A549 (cell line): ENCODE data around the gene PXDN. TPM values are rescaled to one million over a fixed set of nuclear protein-coding genes. Genes with fewer than 3 reads are reported as not detected.
"Not testable (repeated sequence)": the region's sequence is repeated elsewhere in the genome, so short reads cannot be mapped to it uniquely, and the experiment has no call there.

Source experiments
- ATAC-seq, 2 experiments: fragments of 200-7000 bp in 1 of 2; fragments of >200 bp in 1 of 2; cut with Nextera tagmentation in 1 of 2; cut with Tn5 transposase in 1 of 2; 3 replicates each; pipeline versions ENCODE4 v1.8.0 to v1.9.1; 2018 to 2020; ENCODE audit warnings: mild to moderate bottlenecking in 1 of 2, moderate library complexity in 1 of 2
- CTCF ChIA-PET: fragments of 300-600 bp; sonication (Branson Sonifier 250); formaldehyde crosslinking; extraction: SDS; loops from one replicate; lab custom pipeline; 2021; ENCODE audit warnings: antibody characterized with exemption, inconsistent platforms; lab: Yijun Ruan, JAX
- POLR2A ChIA-PET: fragments of 350-600 bp; formaldehyde crosslinking; extraction: SDS; loops from one replicate; lab custom pipeline; 2021; ENCODE audit warnings: antibody characterized with exemption, inconsistent platforms; lab: Yijun Ruan, JAX
- DNase-seq, 2 experiments: peaks; one replicate each; pipeline versions ENCODE4 v3.0.0 to v3.0.0-alpha.2; 2011 to 2016; ENCODE audit warnings: low read depth in 1 of 2, low spot score in 1 of 2
- FAIRE-seq: peaks from 2 replicates; lab custom pipeline; 2011; peaks lifted over from hg19 to GRCh38; lab: Jason Lieb, UNC
- H3K27ac ChIP-seq, 2 experiments: fragments of >200 bp; sonication (Bioruptor Twin); formaldehyde crosslinking; 3 replicates each; pipeline ENCODE4 v1.5.1; 2016 to 2017
- H3K4me1 ChIP-seq: fragments of >200 bp; sonication (Bioruptor Twin); formaldehyde crosslinking; 3 replicates; pipeline ENCODE4 v1.6.1; 2016
- H3K4me2 ChIP-seq: fragments of >200 bp; sonication (Bioruptor Twin); formaldehyde crosslinking; 3 replicates; pipeline ENCODE4 v1.6.1; 2016
- H3K4me3 ChIP-seq: fragments of >200 bp; sonication (Bioruptor Twin); formaldehyde crosslinking; 3 replicates; pipeline ENCODE4 v1.5.1; 2016
- H3K9me3 ChIP-seq: fragments of >200 bp; sonication (Bioruptor Twin); formaldehyde crosslinking; 3 replicates; pipeline ENCODE4 v1.6.1; 2016
- BCL3 ChIP-seq: fragments of >200 bp; sonication (Bioruptor Twin); formaldehyde crosslinking; IDR thresholded peaks from 3 replicates; pipeline ENCODE4 v1.6.1; 2016
- E2F6 ChIP-seq: IDR thresholded peaks from 2 replicates; pipeline ENCODE4 v1.6.1; 2012; ENCODE audit warnings: low read depth, borderline replicate concordance
- EHF ChIP-seq: fragments of 250-450 bp; sonication (Bioruptor Pico); IDR thresholded peaks from 2 replicates; pipeline ENCODE4 v1.5.0; 2020; ENCODE audit warnings: mild to moderate bottlenecking
- GATA3 ChIP-seq: IDR thresholded peaks from 2 replicates; pipeline ENCODE4 v1.6.1; 2012; ENCODE audit warnings: borderline replicate concordance
- HMGXB4 ChIP-seq: fragments of 250-450 bp; sonication (Bioruptor Pico); IDR thresholded peaks from 2 replicates; pipeline ENCODE4 v1.5.0; 2021; ENCODE audit warnings: mild to moderate bottlenecking, moderate library complexity, borderline replicate concordance
- JUN ChIP-seq, 2 experiments: fragments of >200 bp; sonication (Bioruptor Twin); formaldehyde crosslinking; IDR thresholded peaks; 2 replicates in 1 of 2; 3 replicates in 1 of 2; pipeline ENCODE4 v1.6.1; 2016 to 2017
- NPAS2 ChIP-seq: fragments of 250-450 bp; sonication (Bioruptor Pico); IDR thresholded peaks from 2 replicates; pipeline ENCODE4 v1.8.0; 2022; ENCODE audit warnings: mild to moderate bottlenecking, moderate library complexity, borderline replicate concordance
- POLR2A ChIP-seq: IDR thresholded peaks from 2 replicates; pipeline ENCODE4 v1.6.1; 2012; ENCODE audit warnings: mild to moderate bottlenecking, low read length
- RFX5 ChIP-seq: fragments of 450-650 bp; IDR thresholded peaks from 2 replicates; pipeline ENCODE4 v1.7.1; 2014; ENCODE audit warnings: antibody characterized with exemption, mild to moderate bottlenecking, moderate library complexity
- SREBF2 ChIP-seq: fragments of 450-650 bp; IDR thresholded peaks from 2 replicates; pipeline ENCODE4 v1.6.1; 2014; ENCODE audit warnings: mild to moderate bottlenecking, moderate library complexity
- WGBS: methylation state at CpG from one replicate; pipeline ENCODE4 v1.1.6; 2017; ENCODE audit errors: missing lambda C conversion rate; 5-methylcytosine and 5-hydroxymethylcytosine counted together
- polyA plus RNA-seq, 4 experiments: library from polyadenylated mRNA; depleted of rRNA in 3 of 4; stranded (reverse); fragments of >200 nt; fragmentation: RNase III in 1 of 4; extraction: RNeasy Plus Mini Kit Qiagen cat#74134 plus additional on column Dnase treatment in 1 of 4; gene quantifications; 2 replicates in 3 of 4; 3 replicates in 1 of 4; pipeline ENCODE4 v1.2.3, GENCODE V29; 2011 to 2017

The PXDN gene
- polyA plus RNA-seq, 2 of the 4 experiments (the other 2 are of a cell fraction) = 3.7 to 7.3 TPM

- H3K4me1 ChIP-seq = no peaks in the 10 kb centered on the region
- 66% methylated on average over 28 of the region's 34 CpGs for WGBS
- ChIA-PET CTCF (interaction anchor here (0.7 to 1.6 kb wide), 2 partner anchors 12 to 42 kb away, joined by 3 to 6 read pairs; no protein-coding TSS in a partner anchor), POLR2A (no interaction called here)
- H3K4me2 ChIP-seq = no peak overlapping the region
- ATAC-seq = peak in 1 of 2 experiments; percentile 20; a peak in 1 of 6 replicates
- no peaks in the 10 kb centered on the region for H3K9me3 ChIP-seq
- TF ChIP-seq JUN (IDR thresholded peaks at IDR 0.05) (no peak), HMGXB4 (CRISPR knock-in tag) (no peak), SREBF2 (no peak)
- no peak for FAIRE-seq
- no peak overlapping the region for H3K4me3 ChIP-seq
- DNase-seq = no peak
- no peak overlapping the region for H3K27ac ChIP-seq
Observed at GRCh38 chr2:1708476-1709334, 35.6 kb downstream of the PXDN start.

GRCh38 chr2:1707771-1708418, 36.4 kb downstream of the PXDN start:
- ChIA-PET CTCF (interaction anchor here (1.0 to 1.6 kb wide), 2 partner anchors 11 to 22 kb away, joined by 3 to 6 read pairs; no protein-coding TSS in a partner anchor), POLR2A (no interaction called here)
- 48% methylated on average over 21 of the region's 21 CpGs for WGBS
- Histone ChIP-seq H3K27ac (no peak overlapping the region), H3K4me1 (no peaks in the 10 kb centered on the region), H3K4me3 (no peak overlapping the region), H3K4me2 (no peak overlapping the region), H3K9me3 (no peaks in the 10 kb centered on the region)
- peak in 1 of 2 experiments; percentile 22; a peak in 3 of 6 replicates for ATAC-seq
- no peak for FAIRE-seq
- DNase-seq = no peak
- TF ChIP-seq EHF (CRISPR knock-in tag) = no peak
- TF ChIP-seq RFX5 = no peak
- no peak for TF ChIP-seq GATA3
- no peak for TF ChIP-seq BCL3
- TF ChIP-seq E2F6 = no peak

- 53% methylated on average over 15 of the region's 15 CpGs for WGBS
- H3K4me3 ChIP-seq, H3K27ac ChIP-seq, H3K4me2 ChIP-seq, POLR2A ChIA-PET, FAIRE-seq, H3K9me3 ChIP-seq, DNase-seq, ATAC-seq, H3K4me1 ChIP-seq: not testable (repeated sequence)
- CTCF ChIA-PET = interaction anchor here (1.0 kb wide), 1 partner anchor 45 kb away, joined by 3 read pairs; no protein-coding TSS in a partner anchor
Observed at GRCh38 chr2:1706089-1706841, 38.0 kb downstream of the PXDN start.

- DNase-seq (no peak), ATAC-seq (peak in 1 of 2 experiments; percentile 7; a peak in 1 of 6 replicates), FAIRE-seq (no peak)
- no peak overlapping the region for H3K4me3 ChIP-seq
- H3K9me3 ChIP-seq = no peaks in the 10 kb centered on the region
- no peaks in the 10 kb centered on the region for H3K4me1 ChIP-seq
- TF ChIP-seq POLR2A (0 out of 2 replicates have a peak, but pooled peaks have one; percentile 2), NPAS2 (CRISPR knock-in tag) (no peak)
- H3K27ac ChIP-seq = no peak overlapping the region
- CTCF ChIA-PET = interaction anchor here (1.0 kb wide), 1 partner anchor 45 kb away, joined by 3 read pairs; no protein-coding TSS in a partner anchor
- POLR2A ChIA-PET = no interaction called here
- no peak overlapping the region for H3K4me2 ChIP-seq
- WGBS = 70% methylated on average over 18 of the region's 21 CpGs
Observed at GRCh38 chr2:1705557-1706076, 38.7 kb downstream of the PXDN start.
